Measurements from ENCODE around the gene SLC25A11.
"Not testable (repeated sequence)": the region's sequence is repeated elsewhere in the genome, so short reads cannot be mapped to it uniquely, and the experiment has no call there.

Gene SLC25A11

DNA sequence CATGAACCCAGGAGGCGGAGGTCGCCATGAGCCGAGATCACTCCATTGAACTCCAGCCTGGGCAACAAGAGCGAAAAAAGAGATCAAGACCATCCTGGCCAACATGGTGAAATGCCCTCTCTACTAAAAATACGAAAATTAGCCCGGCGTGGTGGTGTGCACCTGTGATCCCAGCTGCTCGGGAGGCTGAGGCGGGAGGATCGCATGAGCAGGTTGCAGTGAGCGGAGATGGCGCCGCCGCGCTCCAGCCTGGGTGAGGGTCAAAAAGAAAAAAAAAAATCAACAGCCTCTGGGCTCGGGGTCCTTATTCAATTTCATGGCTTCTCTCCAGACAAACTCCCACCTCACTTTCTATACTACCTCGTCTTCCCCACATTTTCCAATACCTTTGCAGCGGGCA is 11.0 kb downstream of the SLC25A11 start:
- FAIRE-seq (no peak), DNase-seq (ENCODE audit: insufficient read length, low spot score) (no peak)
- TF ChIP-seq, protein P1, sequence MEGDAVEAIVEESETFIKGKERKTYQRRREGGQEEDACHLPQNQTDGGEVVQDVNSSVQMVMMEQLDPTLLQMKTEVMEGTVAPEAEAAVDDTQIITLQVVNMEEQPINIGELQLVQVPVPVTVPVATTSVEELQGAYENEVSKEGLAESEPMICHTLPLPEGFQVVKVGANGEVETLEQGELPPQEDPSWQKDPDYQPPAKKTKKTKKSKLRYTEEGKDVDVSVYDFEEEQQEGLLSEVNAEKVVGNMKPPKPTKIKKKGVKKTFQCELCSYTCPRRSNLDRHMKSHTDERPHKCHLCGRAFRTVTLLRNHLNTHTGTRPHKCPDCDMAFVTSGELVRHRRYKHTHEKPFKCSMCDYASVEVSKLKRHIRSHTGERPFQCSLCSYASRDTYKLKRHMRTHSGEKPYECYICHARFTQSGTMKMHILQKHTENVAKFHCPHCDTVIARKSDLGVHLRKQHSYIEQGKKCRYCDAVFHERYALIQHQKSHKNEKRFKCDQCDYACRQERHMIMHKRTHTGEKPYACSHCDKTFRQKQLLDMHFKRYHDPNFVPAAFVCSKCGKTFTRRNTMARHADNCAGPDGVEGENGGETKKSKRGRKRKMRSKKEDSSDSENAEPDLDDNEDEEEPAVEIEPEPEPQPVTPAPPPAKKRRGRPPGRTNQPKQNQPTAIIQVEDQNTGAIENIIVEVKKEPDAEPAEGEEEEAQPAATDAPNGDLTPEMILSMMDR (IDR thresholded peaks at IDR 0.05; ENCODE audit: insufficient read depth, missing control alignments): no peak

DNA sequence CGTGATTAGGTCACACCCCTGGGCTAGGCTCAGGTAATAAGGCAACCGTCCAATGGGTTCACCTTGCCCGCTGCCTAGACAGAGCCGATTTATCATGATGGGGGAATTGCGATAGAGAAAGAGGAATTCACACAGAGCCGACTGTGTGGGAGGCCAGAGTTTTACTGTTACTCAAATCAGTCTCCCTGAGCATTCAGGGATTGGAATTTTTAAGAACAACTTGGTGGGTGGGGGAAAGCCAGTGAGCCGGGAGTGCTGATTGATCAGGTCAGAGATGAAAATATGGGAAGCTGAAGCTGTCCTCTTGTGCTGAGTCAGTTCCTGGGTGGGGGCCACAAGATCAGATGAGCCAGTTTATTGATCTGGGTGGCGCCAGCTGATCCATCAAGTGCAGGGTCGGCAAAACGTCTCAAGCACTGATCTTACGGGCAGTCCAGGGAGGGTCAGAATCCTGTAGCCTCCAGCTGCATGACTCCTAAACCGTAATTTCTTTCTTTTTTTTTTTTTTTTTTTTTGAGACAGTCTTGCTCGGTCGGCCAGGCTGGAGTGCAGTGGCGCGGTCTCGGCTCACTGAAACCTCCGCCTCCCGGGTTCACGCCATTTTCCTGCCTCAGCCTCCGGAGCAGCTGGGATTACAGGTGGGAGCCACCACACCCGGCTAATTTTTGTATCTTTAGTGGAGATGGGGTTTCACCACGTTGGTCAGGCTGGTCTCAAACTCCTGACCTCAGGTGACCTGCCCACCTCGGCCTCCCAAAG is 13.1 kb downstream of the SLC25A11 start:
- not testable (repeated sequence) for DNase-seq (ENCODE audit: insufficient read length, low spot score)

DNA sequence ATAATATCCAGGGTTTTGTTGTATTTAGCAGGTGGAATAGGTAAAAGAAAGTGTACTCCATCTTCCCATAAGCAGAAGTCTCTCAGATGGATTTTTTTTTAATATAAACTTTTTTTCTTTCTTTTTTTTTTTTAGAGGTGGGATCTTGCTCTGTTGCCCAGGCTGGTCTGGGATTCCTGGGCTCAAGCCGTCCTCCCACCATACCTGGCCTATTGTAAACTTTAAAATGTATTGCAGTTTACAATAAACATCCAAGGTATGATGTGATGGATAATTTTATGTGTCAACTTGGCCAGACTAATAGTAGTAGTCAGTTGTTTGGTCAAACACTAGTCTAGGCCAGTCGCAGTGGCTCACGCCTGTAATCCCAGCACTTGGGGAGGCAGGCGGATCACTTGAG is 18.5 kb downstream of the SLC25A11 start:
- FAIRE-seq (no peak), DNase-seq (ENCODE audit: insufficient read length, low spot score) (no peak)
- TF ChIP-seq, protein P1 (IDR thresholded peaks at IDR 0.05; ENCODE audit: insufficient read depth, missing control alignments): no peak

More for the DNA sequence above, 13.1 kb downstream of the SLC25A11 start:
- FAIRE-seq: not testable (repeated sequence)

DNA sequence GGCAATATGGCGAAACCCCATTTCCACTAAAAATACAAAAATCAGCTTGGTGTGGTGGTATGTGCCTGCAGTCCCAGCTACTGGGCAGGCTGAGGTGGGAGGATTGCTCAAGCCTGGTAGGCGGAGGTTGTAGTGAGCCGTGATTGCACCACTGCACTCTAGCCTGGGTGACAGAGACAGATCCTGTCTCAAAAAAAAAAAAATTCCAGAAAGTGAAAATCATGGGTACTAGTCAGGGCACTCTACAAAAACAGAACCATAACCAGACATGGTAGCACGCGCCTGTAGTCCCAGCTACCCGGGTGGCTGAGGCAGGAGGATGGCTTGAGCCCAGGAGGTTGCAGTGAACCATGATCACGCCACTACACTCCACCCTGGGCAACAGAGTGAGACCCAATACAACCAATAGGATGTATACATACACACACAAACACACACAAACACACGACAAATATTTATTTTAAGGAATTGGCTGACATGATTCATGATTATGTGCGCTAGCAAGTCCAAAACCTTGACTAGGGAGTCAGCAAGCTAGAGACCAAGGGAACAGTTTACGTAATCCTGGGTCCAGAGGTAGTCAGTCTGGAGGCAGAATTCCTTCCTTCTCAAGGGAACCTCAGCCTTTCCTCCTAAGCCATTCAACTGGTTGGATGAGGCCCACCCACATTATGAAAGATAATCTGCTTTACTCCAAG is 19.3 kb downstream of the SLC25A11 start:
- DNase-seq (ENCODE audit: insufficient read length, low spot score) (no peak), FAIRE-seq (no peak)

DNA sequence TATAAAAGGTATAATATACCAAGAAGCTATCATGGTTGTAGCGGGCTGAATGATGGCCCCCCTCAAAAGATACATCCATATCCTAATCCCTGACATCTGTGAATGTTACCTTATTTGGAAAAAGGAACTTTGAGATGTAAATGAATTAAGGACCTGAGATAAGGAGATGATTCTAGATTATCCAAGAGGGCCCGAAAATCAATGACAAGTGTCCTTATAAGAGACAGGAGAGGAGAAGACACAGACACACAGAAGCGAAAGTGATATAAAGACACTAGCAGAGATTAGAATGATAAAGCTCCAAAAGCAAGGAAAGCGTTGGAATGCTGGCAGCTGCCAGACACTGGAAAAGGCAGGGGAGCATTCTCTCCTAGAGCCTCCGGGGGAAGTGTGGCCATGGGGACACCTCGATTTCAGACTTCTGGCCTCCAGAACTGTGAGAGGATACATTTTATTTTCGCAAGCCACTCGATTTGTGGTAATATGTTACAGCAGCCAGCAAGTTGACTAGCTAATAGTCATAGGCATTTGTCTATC is 20.3 kb downstream of the SLC25A11 start:
- peak; percentile 22 for DNase-seq (ENCODE audit: insufficient read length, low spot score)
- TF ChIP-seq, protein P1 (IDR thresholded peaks at IDR 0.05; ENCODE audit: insufficient read depth, missing control alignments): no peak
- FAIRE-seq: no peak

More for the DNA sequence above, 19.3 kb downstream of the SLC25A11 start:
- TF ChIP-seq, protein P1 (IDR thresholded peaks at IDR 0.05; ENCODE audit: insufficient read depth, missing control alignments): no peak

DNA sequence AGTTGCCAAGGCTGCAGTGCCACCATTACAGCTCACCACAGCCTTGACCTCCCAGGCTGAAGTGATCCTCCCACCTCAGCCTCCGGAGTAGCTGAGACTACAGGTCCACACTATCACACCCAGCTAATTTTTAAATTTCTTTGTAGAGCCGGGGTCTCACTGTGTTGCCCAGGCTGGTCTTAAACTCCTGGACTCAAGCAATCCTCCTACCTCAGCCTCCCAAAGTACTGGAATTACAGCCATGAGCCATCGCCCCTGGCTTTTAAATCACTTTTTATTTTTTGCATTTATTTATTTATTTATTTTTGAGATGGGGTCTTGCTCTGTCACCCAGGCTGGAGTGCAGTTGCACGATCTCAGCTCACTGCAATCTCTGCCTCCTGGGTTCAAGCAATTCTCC is 25.3 kb downstream of the SLC25A11 start:
- not testable (repeated sequence) for DNase-seq (ENCODE audit: insufficient read length, low spot score); FAIRE-seq

DNA sequence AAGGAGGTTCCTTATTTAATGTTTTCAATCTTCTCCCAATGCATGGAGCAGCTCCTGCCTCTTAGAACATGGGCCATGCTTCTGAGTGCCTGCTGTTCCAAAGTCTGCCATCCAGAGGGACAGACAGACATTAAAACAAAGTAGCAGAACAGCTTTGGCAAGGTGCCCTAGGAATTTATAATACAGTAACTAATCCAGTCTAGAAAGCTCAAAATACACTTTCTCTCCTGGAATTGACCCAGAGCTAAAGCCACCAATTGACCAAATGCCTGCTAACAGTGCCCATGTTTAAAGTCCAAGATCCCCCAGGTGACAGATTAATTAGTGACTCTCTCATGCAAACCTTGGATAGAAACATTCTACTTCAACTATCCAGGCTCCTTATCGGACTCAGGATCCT is 25.9 kb downstream of the SLC25A11 start:
- DNase-seq (ENCODE audit: insufficient read length, low spot score) (no peak), FAIRE-seq (no peak)
- TF ChIP-seq, protein P1 (IDR thresholded peaks at IDR 0.05; ENCODE audit: insufficient read depth, missing control alignments): no peak

All from D721Med (cell line).